LNCaP clone FGC (cell line): Measurements from ENCODE around the gene C1orf74.
A peak's percentile ranks its signal among the peaks of the same experiment; 100 is the strongest.

Source experiments
- DNase-seq: peaks from one replicate; pipeline ENCODE4 v3.0.0-alpha.2; 2011; ENCODE audit warnings: low read depth
- H3K4me3 ChIP-seq: 2 replicates; pipeline ENCODE4 v1.5.1; 2011; ENCODE audit warnings: mild to moderate bottlenecking, low read depth, low read length, control low read depth
- CTCF ChIP-seq: IDR thresholded peaks from 2 replicates; pipeline ENCODE4 v1.5.1; 2012; ENCODE audit warnings: mild to moderate bottlenecking; ENCODE audit not compliant: control insufficient read depth, insufficient read depth; ENCODE audit errors: extremely low read depth

The C1orf74 gene

GRCh38 chr1:209784265-209785169, at the start of gene C1orf74:
C1orf74 (minus strand) TSS chr1:209784559; CDS start chr1:209783634, 925 bp downstream.
- DNase-seq: peak; percentile 92
- H3K4me3 ChIP-seq: peak within 1 kb of the TSS; percentile 84
- TF ChIP-seq CTCF: no peak

- TF ChIP-seq CTCF: no peak
- H3K4me3 ChIP-seq: no peak overlapping the region
- no peak for DNase-seq
These were observed 47.3 kb upstream of the C1orf74 start for GRCh38 chr1:209831615-209832014.

- TF ChIP-seq CTCF: no peak
- DNase-seq: no peak
- no peak overlapping the region for H3K4me3 ChIP-seq
These were observed 46.4 kb upstream of the C1orf74 start for GRCh38 chr1:209830722-209831121.

- no peak overlapping the region for H3K4me3 ChIP-seq
- TF ChIP-seq CTCF: no peak
- no peak for DNase-seq
These were observed 45.4 kb upstream of the C1orf74 start for GRCh38 chr1:209829716-209830115.

- H3K4me3 ChIP-seq: peak within 1 kb of the TSS; percentile 86
- peak; percentile 93 for DNase-seq
- peak; percentile 70 for TF ChIP-seq CTCF
These were observed 43.3 kb upstream of the C1orf74 start, which contains the start of gene UTP25 for GRCh38 chr1:209827384-209828262. UTP25 (plus strand) TSS chr1:209827972; CDS start chr1:209828064, 92 bp downstream.

- TF ChIP-seq CTCF: no peak
- no peak overlapping the region for H3K4me3 ChIP-seq
- DNase-seq: no peak
These were observed 41.5 kb upstream of the C1orf74 start for GRCh38 chr1:209825591-209826434.
